ENCODE results near the gene CPNE1. TPM values are rescaled to one million over a fixed set of nuclear protein-coding genes. Genes with fewer than 3 reads are reported as not detected.

The CPNE1 gene
- total RNA-seq, 3 donors from 2014 or later (not counting 1 experiment from before 2014, with no cell fraction given): 298 to 342 (median 334) TPM

DNA sequence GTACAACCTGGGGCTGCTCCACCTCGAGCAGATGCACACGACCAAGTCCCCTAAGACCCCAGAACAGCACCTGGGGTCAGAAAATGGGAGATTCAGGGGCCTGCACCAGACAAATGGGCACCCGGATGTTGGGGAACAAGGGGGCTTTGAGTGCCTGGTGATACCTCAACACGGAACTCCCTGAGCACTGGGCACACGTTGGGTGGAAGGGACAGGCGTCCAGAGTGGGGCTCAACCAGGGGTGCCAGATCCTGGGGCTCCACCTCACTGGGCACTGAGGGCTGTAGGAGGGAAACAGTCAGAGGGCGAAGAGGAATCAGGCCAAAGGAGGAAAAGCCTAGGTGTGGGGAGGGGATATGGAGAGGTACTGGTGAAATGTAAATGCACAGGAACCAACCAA lies 82.6 kb downstream of the CPNE1 start:
- H3K4me1 ChIP-seq (ENCODE audit: control insufficient read depth, insufficient read depth, low read length): no peaks in the 10 kb centered on the region
- H3K36me3 ChIP-seq (ENCODE audit: control insufficient read depth, insufficient read depth, low read length): no peaks in the 10 kb centered on the region
- intact Hi-C loops (cut with micrococcal nuclease): no loop called here
- 89% methylated on average over 7 of the region's 7 CpGs for WGBS (ENCODE audit: insufficient coverage)
- no peak overlapping the region for H3K27ac ChIP-seq (ENCODE audit: low read length)
- no peak for ATAC-seq
- no peaks in the 10 kb centered on the region for H3K27me3 ChIP-seq (ENCODE audit: control insufficient read depth, insufficient read depth, low read length)
- no peaks in the 10 kb centered on the region for H3K27me3 Mint-ChIP-seq (ENCODE audit: low read depth in 2 of 2)
- no peak overlapping the region for H3K4me3 Mint-ChIP-seq
- TF ChIP-seq, protein P1, sequence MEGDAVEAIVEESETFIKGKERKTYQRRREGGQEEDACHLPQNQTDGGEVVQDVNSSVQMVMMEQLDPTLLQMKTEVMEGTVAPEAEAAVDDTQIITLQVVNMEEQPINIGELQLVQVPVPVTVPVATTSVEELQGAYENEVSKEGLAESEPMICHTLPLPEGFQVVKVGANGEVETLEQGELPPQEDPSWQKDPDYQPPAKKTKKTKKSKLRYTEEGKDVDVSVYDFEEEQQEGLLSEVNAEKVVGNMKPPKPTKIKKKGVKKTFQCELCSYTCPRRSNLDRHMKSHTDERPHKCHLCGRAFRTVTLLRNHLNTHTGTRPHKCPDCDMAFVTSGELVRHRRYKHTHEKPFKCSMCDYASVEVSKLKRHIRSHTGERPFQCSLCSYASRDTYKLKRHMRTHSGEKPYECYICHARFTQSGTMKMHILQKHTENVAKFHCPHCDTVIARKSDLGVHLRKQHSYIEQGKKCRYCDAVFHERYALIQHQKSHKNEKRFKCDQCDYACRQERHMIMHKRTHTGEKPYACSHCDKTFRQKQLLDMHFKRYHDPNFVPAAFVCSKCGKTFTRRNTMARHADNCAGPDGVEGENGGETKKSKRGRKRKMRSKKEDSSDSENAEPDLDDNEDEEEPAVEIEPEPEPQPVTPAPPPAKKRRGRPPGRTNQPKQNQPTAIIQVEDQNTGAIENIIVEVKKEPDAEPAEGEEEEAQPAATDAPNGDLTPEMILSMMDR (IDR thresholded peaks at IDR 0.05): no peak
- H3K9me3 Mint-ChIP-seq: peaks cover 2 to 5% of the 10 kb centered on the region in 2 donors
- peaks cover 9% of the 10 kb centered on the region for H3K9me3 ChIP-seq (ENCODE audit: control insufficient read depth, insufficient read depth, low read length)
- no peak for DNase-seq
- H3K4me1 Mint-ChIP-seq: no peaks in the 10 kb centered on the region
- no peak overlapping the region for H3K4me3 ChIP-seq (ENCODE audit: low read length)
- H3K36me3 Mint-ChIP-seq: peaks cover 8% of the 10 kb centered on the region
- no peak overlapping the region for H3K27ac Mint-ChIP-seq

DNA sequence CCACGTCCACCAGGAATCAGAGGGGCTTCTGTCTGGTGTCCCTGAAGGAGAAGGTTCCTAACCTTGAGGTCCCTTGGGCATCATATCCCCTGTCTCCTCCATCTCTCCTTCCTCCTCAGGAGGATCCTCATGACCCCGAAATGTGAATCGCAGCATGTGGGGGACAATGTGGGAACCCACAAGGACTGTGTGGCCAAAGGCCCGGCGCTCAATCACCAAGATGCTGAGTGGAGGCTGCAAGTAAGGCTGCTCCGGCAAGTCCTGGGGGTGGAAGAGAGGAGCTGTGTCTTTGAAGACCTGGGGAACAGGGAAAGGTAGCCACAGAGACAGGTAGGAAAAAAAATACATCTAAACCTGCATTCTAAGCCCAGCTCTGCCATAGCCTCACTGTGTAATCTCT lies 85.5 kb downstream of the CPNE1 start:
- H3K27ac ChIP-seq (ENCODE audit: low read length): no peak overlapping the region
- Mint-ChIP-seq H3K36me3 (peaks cover 8% of the 10 kb centered on the region), H3K27me3 (ENCODE audit: low read depth in 2 of 2) (peaks cover 3 to 10% of the 10 kb centered on the region in 2 donors), H3K4me1 (no peaks in the 10 kb centered on the region), H3K9me3 (peaks cover 2 to 5% of the 10 kb centered on the region in 2 donors), H3K4me3 (no peak overlapping the region), H3K27ac (no peak overlapping the region)
- H3K9me3 ChIP-seq (ENCODE audit: control insufficient read depth, insufficient read depth, low read length): peaks cover 9% of the 10 kb centered on the region
- TF ChIP-seq, protein P1 (IDR thresholded peaks at IDR 0.05): no peak
- ATAC-seq (no peak), DNase-seq (no peak)
- no peak overlapping the region for H3K4me3 ChIP-seq (ENCODE audit: low read length)
- no peaks in the 10 kb centered on the region for H3K27me3 ChIP-seq (ENCODE audit: control insufficient read depth, insufficient read depth, low read length)
- intact Hi-C loops (cut with micrococcal nuclease): no loop called here
- H3K36me3 ChIP-seq (ENCODE audit: control insufficient read depth, insufficient read depth, low read length): no peaks in the 10 kb centered on the region
- H3K4me1 ChIP-seq (ENCODE audit: control insufficient read depth, insufficient read depth, low read length): no peaks in the 10 kb centered on the region
- WGBS (ENCODE audit: insufficient coverage): 87% methylated on average over 6 of the region's 6 CpGs

DNA sequence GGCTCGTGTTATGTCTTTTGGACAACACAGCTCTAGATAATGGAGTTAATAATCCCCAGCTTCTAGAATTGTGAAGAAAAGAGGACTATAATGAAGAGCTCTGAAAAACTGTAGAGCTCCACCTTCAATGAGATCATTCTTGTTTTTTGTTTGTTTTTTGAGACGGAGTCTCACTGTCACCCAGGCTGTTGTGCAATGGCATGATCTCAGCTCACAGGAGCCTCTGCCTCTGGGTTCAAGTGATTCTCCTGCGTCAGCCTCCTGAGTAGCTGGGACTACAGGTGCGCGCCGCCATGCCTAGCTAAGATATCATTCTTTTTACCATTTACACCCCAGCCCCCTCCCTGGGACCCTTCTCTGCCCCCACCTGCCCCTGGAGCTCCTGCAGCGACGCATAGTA lies 86.2 kb downstream of the CPNE1 start:
- H3K4me1 Mint-ChIP-seq: no peaks in the 10 kb centered on the region
- H3K4me3 ChIP-seq (ENCODE audit: low read length): no peak overlapping the region
- H3K4me3 Mint-ChIP-seq: no peak overlapping the region
- no peaks in the 10 kb centered on the region for H3K4me1 ChIP-seq (ENCODE audit: control insufficient read depth, insufficient read depth, low read length)
- H3K27me3 Mint-ChIP-seq (ENCODE audit: low read depth in 2 of 2): peaks cover 5 to 14% of the 10 kb centered on the region in 2 donors
- H3K36me3 Mint-ChIP-seq: peaks cover 8% of the 10 kb centered on the region
- ATAC-seq (no peak), DNase-seq (no peak)
- no peak overlapping the region for H3K27ac Mint-ChIP-seq
- H3K27ac ChIP-seq (ENCODE audit: low read length): no peak overlapping the region
- TF ChIP-seq, protein P1 (IDR thresholded peaks at IDR 0.05): no peak
- H3K27me3 ChIP-seq (ENCODE audit: control insufficient read depth, insufficient read depth, low read length): no peaks in the 10 kb centered on the region
- intact Hi-C loops (cut with micrococcal nuclease): no loop called here
- peaks cover 2 to 5% of the 10 kb centered on the region in 2 donors for H3K9me3 Mint-ChIP-seq
- H3K9me3 ChIP-seq (ENCODE audit: control insufficient read depth, insufficient read depth, low read length): peaks cover 9% of the 10 kb centered on the region
- WGBS (ENCODE audit: insufficient coverage): 95% methylated on average over 8 of the region's 8 CpGs
- H3K36me3 ChIP-seq (ENCODE audit: control insufficient read depth, insufficient read depth, low read length): no peaks in the 10 kb centered on the region

GRCh38 chr20:35576816-35577215 lies 87.9 kb downstream of the CPNE1 start:
- TF ChIP-seq, protein P1 (IDR thresholded peaks at IDR 0.05): no peak
- Mint-ChIP-seq H3K4me3 (no peak overlapping the region), H3K27me3 (ENCODE audit: low read depth in 2 of 2) (peaks cover 5 to 14% of the 10 kb centered on the region in 2 donors), H3K27ac (no peak overlapping the region), H3K36me3 (peaks cover 15% of the 10 kb centered on the region), H3K4me1 (no peaks in the 10 kb centered on the region), H3K9me3 (peaks cover 4 to 9% of the 10 kb centered on the region in 2 donors)
- 52% methylated on average over 3 of the region's 3 CpGs for WGBS (ENCODE audit: insufficient coverage)
- H3K9me3 ChIP-seq (ENCODE audit: control insufficient read depth, insufficient read depth, low read length): peaks cover 3% of the 10 kb centered on the region
- intact Hi-C loops (cut with micrococcal nuclease): no loop called here
- no peaks in the 10 kb centered on the region for H3K27me3 ChIP-seq (ENCODE audit: control insufficient read depth, insufficient read depth, low read length)
- H3K4me3 ChIP-seq (ENCODE audit: low read length): no peak overlapping the region
- no peak overlapping the region for H3K27ac ChIP-seq (ENCODE audit: low read length)
- H3K4me1 ChIP-seq (ENCODE audit: control insufficient read depth, insufficient read depth, low read length): no peaks in the 10 kb centered on the region
- DNase-seq (no peak), ATAC-seq (no peak)
- H3K36me3 ChIP-seq (ENCODE audit: control insufficient read depth, insufficient read depth, low read length): no peaks in the 10 kb centered on the region

Measured in natural killer cell (primary cell).